Measurements from ENCODE around the gene SCAMP1.

Gene SCAMP1

GRCh38 chr5:78492224-78492623 lies 131.8 kb downstream of the SCAMP1 start:
- no peak for DNase-seq (ENCODE audit: low read depth in 3 of 3, low spot score in 1 of 3)

GRCh38 chr5:78492650-78493049 lies 132.2 kb downstream of the SCAMP1 start:
- DNase-seq (ENCODE audit: low read depth in 3 of 3, low spot score in 1 of 3): no peak

GRCh38 chr5:78495800-78496199 lies 135.4 kb downstream of the SCAMP1 start:
- no peak for DNase-seq (ENCODE audit: low read depth in 3 of 3, low spot score in 1 of 3)

GRCh38 chr5:78496373-78496772 lies 136.0 kb downstream of the SCAMP1 start:
- DNase-seq (ENCODE audit: low read depth in 3 of 3, low spot score in 1 of 3): no peak

- no peak for DNase-seq (ENCODE audit: low read depth in 3 of 3, low spot score in 1 of 3)
Observed at GRCh38 chr5:78497573-78498533, 137.4 kb downstream of the SCAMP1 start.

GRCh38 chr5:78499485-78499884 lies 139.1 kb downstream of the SCAMP1 start:
- no peak for DNase-seq (ENCODE audit: low read depth in 3 of 3, low spot score in 1 of 3)

GRCh38 chr5:78500028-78500427 lies 139.6 kb downstream of the SCAMP1 start:
- DNase-seq (ENCODE audit: low read depth in 3 of 3, low spot score in 1 of 3): no peak

- DNase-seq (ENCODE audit: low read depth in 3 of 3, low spot score in 1 of 3): no peak
Observed at GRCh38 chr5:78500871-78501270, 140.5 kb downstream of the SCAMP1 start.

- DNase-seq (ENCODE audit: low read depth in 3 of 3, low spot score in 1 of 3): no peak
Observed at GRCh38 chr5:78501411-78502352, 141.3 kb downstream of the SCAMP1 start.

GRCh38 chr5:78503958-78504653 lies 143.7 kb downstream of the SCAMP1 start:
- DNase-seq (ENCODE audit: low read depth in 3 of 3, low spot score in 1 of 3): no peak

GRCh38 chr5:78504704-78505677 lies 144.6 kb downstream of the SCAMP1 start:
- no peak for DNase-seq (ENCODE audit: low read depth in 3 of 3, low spot score in 1 of 3)

- DNase-seq (ENCODE audit: low read depth in 3 of 3, low spot score in 1 of 3): no peak
Observed at GRCh38 chr5:78505860-78506259, 145.4 kb downstream of the SCAMP1 start.

GRCh38 chr5:78506261-78507024 lies 146.0 kb downstream of the SCAMP1 start:
- no peak for DNase-seq (ENCODE audit: low read depth in 3 of 3, low spot score in 1 of 3)

GRCh38 chr5:78507531-78507930 lies 147.1 kb downstream of the SCAMP1 start:
- no peak for DNase-seq (ENCODE audit: low read depth in 3 of 3, low spot score in 1 of 3)

GRCh38 chr5:78508186-78508765 lies 147.9 kb downstream of the SCAMP1 start:
- DNase-seq (ENCODE audit: low read depth in 3 of 3, low spot score in 1 of 3): no peak

GRCh38 chr5:78509145-78509865 lies 148.9 kb downstream of the SCAMP1 start:
- no peak for DNase-seq (ENCODE audit: low read depth in 3 of 3, low spot score in 1 of 3)

- DNase-seq (ENCODE audit: low read depth in 3 of 3, low spot score in 1 of 3): peak in 1 of 3 donors; percentile 7
Observed at GRCh38 chr5:78509884-78510769, 149.7 kb downstream of the SCAMP1 start.

All from stimulated activated CD4-positive, alpha-beta T cell treated with anti-CD3 and anti-CD28 coated beads, TNF-alpha, amount 100 ng/mL, for 1 hour (primary cell).